CD4-positive, alpha-beta T cell treated with Interleukin-6 for 4 hours (primary cell): ENCODE results near the gene PCDHGA5.
"Not testable (repeated sequence)": the region's sequence is repeated elsewhere in the genome, so short reads cannot be mapped to it uniquely, and the experiment has no call there.

Experiments used
- DNase-seq: peaks from one replicate; pipeline ENCODE4 v3.0.0-alpha.2; 2020; ENCODE audit warnings: mixed read lengths

Gene PCDHGA5

DNA sequence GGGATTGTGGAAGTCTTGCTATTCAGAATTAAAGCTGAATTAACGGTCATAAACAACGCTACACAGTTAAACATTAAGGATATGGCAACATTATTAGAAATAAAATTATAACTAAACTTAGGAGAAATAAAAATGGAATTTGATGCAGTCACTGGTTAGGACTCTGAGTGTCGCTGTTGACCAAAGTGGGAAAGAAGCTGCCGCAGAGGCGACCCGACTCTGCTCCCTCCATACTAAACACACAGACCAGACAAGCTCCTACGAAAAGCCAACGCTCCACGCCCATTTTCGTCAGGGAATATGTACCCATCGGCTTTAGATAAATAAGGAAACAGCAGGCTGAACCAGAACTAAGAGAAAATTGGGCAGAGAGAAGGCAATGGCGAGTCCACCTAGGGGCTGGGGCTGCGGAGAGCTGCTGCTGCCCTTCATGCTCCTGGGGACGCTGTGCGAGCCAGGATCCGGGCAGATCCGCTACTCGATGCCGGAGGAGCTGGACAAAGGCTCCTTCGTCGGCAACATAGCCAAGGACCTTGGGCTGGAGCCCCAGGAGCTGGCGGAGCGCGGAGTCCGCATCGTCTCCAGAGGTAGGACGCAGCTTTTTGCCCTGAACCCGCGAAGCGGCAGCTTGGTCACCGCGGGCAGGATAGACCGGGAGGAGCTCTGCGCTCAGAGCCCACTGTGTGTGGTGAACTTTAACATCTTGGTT, at the start of gene PCDHGA5:
Gene PCDHGA5 (plus strand): TSS at position 211 of the 709 bp plus-strand sequence. CDS start 169 bp downstream, at position 380.
- no peak for DNase-seq

DNA sequence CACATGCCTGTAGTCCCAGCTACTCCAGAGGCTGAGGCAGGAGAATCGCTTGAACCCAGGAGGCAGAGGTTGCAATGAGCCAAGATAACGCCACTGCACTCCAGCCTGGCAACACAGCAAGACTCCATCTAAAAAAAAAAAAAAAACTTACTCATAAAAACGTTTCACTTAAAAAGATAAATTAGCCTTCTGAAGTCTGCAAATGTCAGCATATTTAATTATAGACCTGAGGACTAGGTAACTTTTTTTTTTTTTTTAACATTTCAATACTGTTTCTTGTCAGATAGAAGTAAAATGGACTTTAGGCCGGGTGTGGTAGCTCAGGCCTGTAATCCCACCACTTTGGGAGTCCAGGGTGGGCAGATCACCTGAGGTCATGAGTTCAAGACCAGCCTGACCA, 47.0 kb upstream of the PCDHGA5 start:
- not testable (repeated sequence) for DNase-seq

DNA sequence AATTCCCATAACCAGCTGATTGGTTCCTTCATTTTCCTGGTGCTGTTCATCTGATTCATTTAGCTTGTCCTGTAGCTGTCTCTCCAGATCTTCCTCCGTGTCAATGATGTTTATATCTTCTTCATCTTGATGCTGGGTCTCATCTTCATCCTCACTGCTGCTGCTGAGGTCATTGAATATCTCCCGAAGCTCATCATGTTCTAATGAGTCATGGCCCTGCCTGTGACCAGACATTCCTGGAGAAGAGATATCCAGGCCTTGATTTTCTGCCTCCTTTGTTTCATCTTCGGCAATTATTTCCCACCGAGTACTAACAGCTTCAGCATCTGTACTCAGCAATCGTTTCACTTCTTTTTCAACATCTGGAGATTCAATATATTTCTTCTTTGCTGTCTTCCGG, 44.8 kb upstream of the PCDHGA5 start:
- DNase-seq: no peak

DNA sequence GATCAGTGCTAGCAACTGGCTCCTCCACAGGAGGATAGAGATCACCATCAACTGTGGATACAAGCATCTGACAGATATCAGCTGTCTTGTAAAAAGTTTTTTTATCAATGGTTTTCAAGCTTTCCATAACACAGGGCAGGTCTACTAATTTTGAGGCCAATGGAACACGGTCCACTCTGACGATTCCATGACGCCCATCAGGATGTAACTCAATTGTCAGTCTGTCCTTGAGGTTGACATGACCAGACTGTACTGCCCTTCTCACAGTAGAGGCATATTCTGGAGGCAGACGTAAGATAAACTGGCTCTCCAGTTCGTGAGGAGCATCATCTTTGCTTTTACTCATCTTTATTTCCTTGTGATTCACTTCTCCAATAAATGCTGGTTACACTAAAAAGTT, 44.3 kb upstream of the PCDHGA5 start:
- DNase-seq: no peak

DNA sequence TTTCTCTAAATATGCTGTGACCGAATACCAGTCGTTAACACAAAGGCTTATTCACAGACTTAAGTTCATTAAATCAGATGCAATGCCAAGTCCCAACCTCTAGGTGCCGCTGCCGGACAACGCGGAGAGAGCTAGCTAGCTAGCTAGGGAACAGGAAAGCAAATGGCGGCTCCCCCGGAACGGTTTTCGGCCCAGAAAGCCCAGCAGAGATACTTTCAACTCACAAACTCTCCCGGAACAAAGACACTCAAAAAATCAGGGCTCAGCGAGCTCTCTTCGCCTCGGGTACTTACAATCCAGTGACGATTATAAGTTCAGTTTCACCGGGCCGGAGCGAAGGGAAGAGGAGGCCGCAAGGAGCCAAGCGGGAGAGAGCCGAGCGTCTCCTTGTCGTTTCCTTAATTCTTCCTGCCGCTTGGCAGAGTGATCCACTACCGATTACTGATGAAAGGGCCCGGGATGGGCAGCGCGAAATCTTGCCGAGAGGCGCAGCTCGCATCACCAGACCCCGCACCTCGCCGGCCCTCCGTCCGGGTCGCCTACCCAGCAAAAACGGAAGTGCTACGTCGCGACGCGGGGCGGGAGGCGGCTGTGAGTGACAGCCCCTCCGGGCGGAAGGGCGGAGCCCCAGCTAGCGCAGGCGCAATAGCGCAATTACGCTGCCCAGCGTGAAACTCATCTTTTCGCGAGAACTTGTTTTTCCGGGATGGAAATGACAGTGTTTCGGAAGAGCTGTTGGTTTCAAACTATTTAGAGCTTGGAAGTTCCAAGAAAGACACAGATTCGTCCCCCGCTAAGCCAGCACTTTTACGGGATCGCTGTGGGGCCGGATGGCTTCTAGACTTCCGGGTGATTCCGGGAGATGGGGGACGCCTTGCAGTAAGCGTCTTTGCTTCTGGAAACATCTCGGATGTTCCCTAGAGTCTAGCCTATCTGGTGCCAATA, 43.5 kb upstream of the PCDHGA5 start, which contains the start of gene TAF7:
Gene TAF7 (minus strand): TSS at position 560 of the 945 bp plus-strand sequence. CDS start 740 bp downstream, outside the sequence.
- peak; percentile 94 for DNase-seq

DNA sequence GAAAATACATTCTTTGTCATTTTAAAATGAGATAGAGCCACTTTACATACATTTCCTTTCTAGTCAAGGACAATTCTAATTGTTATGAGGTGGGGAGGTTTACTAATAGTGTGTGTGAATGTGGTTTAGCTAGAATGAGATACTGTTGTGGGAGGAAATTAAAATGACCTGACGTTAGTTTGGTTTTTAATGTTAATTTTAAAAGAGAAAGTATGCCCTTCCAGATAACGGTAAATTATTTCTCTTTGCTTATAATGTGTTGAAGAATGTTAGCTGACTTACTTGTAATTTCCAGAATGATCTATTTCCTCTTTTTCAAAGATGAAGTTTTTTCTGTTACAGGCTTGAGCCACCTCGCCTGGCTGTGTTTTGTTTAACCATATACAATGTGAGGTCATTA, 41.7 kb upstream of the PCDHGA5 start:
- DNase-seq: no peak

DNA sequence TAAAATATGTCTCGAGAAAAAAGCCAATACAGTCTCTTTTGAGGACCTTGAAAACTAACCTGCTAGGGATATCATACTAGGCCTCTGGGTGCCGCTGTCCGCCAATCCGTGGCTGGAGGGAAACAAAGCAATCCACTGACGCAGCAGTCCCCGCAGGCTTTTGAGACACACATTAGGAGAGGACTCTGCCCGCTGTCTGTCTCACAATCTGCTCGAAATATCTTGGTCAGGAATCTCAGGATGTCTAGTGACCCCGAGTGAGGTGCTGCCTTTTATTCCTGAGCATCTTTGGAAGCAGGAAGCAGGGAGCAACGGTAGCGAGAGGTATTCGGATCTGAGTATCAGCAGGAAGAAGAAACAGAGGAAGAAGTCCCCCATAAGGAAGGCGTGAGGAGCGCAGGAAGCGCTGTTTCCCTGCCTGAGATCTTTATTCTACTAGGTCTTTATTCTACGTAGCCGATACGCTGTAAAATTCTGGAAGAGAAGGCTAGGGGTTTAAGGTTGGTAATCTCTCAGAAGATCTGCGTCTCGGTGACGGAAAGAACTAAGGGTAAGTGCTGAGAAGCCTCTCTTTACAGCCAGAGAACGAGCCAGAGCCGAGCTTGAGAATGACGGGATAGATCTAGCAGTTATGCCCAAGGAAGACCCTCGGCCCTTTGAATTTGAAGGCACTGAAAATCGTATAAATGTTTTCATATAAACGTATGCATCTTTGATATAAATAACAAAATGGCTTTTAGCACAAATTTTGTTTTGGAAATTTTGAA, 37.7 kb upstream of the PCDHGA5 start:
- peak; percentile 77 for DNase-seq

DNA sequence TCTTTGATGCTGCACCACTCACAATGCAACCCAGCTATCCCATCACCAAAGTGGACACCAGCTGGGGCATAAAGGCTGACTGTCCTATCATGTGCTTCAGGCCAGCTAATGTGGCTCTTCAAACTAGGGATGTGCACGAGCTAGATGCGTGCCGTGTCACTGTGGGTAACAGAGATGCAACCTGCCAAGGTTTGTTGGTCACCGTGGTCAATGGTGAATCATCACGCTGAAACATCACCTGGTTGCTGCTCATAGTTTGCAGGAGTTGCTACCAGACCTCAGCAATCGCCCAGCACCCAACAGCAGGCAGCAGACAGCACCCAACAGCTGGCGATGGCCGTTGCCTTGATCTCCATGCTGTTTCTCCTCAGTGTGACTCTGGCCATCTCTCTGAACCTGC, 35.7 kb upstream of the PCDHGA5 start:
- DNase-seq: no peak

DNA sequence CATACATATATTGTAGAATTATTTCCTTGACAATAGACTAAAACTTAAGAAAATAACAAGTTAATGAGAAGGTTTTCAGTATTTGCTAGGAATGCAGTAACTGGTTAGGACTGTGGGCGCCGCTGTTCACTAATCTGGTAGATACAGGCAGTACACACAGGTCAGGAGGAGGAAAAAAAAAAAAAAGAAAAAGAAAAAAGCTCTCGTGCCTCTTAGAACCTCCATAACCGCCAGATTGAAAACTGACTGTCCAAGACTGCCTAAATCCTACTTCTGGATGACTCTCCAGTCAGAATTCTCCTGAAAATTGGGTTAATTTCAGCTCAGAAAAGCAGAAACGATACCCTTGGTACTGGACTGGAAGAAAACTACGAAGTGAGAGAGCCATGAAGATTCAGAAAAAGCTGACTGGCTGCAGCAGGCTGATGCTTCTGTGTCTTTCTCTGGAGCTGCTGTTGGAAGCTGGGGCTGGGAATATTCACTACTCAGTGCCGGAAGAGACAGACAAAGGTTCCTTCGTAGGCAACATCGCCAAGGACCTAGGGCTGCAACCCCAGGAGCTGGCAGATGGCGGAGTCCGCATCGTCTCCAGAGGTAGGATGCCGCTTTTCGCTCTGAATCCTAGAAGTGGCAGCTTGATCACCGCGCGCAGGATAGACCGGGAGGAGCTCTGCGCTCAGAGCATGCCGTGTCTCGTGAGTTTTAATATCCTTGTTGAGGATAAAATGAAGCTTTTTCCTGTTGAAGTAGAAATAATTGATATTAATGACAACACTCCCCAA, 33.5 kb upstream of the PCDHGA5 start, which contains the start of gene PCDHGA1:
Gene PCDHGA1 (plus strand): TSS at position 216 of the 782 bp plus-strand sequence.
- DNase-seq: peak; percentile 38

DNA sequence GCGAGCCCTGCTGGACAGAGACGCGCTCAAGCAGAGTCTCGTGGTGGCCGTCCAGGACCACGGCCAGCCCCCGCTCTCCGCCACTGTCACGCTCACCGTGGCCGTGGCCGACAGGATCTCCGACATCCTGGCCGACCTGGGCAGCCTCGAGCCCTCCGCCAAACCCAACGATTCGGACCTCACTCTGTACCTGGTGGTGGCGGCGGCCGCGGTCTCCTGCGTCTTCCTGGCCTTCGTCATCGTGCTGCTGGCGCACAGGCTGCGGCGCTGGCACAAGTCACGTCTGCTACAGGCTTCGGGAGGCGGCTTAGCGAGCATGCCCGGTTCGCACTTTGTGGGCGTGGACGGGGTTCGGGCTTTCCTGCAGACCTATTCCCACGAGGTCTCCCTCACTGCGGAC, 31.4 kb upstream of the PCDHGA5 start:
- not testable (repeated sequence) for DNase-seq

DNA sequence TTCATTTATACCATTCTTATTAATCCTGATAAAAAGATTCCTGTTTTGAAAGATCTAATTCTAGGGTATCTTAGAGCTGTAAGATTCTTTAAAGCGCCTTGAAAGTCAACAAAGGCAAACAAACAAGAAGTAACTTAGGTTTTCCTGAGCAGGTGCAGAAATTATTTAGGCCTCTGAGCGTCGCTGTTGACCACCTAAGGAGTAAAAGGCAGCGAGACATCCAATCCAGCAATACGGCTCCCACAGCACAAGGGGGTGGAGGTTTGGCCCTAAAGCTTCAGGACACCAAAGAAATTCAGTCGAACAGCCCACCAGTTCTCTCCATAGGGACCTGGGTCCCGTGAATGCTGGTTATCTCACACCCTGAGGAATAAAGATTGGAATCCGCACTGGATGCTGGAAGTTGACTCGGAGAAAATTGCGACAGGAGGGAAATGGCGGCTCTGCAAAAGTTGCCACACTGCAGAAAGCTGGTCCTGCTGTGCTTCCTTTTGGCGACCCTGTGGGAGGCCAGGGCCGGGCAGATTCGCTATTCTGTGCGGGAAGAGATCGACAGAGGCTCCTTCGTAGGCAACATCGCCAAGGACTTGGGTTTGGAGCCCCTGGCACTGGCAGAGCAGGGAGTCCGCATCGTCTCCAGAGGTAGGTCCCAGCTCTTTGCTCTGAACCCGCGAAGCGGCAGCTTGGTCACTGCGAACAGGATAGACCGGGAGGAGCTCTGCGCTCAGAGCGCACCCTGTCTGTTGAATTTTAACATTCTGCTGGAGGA, 25.2 kb upstream of the PCDHGA5 start, which contains the start of gene PCDHGA2:
Gene PCDHGA2 (plus strand): TSS at position 223 of the 769 bp plus-strand sequence.
- no peak for DNase-seq

DNA sequence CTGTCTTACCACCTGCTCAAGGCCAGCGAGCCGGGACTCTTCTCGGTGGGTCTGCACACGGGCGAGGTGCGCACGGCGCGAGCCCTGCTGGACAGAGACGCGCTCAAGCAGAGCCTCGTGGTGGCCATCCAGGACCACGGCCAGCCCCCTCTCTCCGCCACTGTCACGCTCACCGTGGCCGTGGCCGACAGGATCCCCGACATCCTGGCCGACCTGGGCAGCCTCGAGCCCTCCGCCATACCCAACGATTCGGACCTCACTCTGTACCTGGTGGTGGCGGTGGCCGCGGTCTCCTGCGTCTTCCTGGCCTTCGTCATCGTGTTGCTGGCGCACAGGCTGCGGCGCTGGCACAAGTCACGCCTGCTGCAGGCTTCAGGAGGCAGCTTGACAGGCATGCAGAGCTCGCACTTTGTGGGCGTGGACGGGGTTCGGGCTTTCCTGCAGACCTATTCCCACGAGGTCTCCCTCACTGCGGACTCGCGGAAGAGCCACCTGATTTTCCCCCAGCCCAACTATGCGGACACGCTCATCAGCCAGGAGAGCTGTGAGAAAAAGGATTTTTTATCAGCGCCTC, 23.1 kb upstream of the PCDHGA5 start:
- DNase-seq: not testable (repeated sequence)

DNA sequence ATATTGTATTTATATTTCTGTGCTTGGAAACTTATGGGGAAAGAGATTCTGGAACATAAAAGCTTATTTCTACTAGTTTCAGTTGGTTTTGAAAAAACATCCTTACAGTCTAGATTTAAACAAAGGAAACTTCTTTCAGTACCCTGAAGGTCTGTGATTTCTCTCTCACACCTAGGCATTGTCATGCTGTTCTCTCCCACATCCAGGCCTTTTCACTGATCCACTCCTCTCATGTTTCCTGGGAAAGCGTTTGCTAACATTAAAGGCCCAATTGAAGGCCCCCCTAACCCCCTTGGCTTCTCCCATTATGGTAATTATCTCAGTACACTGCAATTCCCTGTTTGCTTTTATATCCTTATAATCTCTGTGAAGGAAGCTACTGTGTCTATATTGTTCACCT, 21.2 kb upstream of the PCDHGA5 start:
- no peak for DNase-seq

DNA sequence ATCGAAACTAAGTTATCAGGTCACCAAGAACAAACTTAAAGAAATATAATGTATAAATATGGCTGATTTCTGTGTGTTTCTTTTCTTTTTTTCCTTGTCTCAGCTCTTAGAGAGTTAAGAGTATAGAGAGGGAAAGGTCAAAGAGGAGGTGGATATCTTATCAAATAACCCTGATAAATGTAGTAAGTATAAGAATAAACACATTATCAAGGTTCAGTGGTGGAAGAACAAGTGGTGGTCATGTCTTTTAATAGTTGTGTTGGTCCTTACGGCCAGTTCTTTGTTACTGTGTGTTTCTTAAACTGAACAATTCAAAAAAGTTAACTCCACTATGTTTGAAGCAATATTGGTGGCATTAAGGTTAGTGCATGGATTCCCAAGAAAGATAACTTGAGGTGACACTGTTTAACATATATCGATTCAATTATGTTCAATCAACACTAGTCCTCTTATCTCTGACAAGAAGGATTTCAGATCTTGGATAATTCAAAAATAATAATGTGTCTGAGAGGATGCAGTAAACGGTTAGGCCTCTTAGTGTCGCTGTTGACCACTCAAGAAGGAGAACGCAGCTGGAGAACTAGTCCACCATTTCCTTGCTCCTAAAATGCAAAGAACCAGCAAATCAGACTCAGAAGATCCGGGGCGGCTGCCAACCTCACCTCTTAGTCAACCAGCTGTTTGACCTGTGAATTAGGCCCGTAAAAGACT, 20.6 kb upstream of the PCDHGA5 start, which contains the start of gene PCDHGA3:
Gene PCDHGA3 (plus strand): TSS at position 588 of the 711 bp plus-strand sequence. CDS start 205 bp downstream, outside the sequence.
- DNase-seq: no peak

DNA sequence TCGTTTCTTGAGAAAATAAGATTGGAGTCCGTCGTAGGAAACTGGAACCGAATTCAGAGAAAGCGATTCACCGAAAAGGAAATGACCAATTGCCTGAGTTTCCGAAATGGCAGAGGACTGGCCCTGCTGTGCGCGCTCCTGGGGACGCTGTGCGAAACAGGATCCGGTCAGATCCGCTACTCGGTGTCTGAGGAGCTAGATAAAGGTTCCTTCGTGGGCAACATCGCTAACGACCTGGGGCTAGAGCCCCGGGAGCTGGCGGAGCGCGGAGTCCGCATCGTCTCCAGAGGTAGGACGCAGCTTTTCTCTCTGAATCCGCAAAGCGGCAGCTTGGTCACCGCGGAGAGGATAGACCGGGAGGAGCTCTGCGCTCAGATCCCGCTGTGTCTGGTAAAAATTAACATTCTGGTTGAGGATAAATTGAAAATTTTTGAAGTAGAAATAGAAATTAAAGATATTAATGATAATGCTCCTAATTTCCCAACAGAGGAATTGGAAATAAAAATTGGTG, 20.0 kb upstream of the PCDHGA5 start:
- DNase-seq: no peak

DNA sequence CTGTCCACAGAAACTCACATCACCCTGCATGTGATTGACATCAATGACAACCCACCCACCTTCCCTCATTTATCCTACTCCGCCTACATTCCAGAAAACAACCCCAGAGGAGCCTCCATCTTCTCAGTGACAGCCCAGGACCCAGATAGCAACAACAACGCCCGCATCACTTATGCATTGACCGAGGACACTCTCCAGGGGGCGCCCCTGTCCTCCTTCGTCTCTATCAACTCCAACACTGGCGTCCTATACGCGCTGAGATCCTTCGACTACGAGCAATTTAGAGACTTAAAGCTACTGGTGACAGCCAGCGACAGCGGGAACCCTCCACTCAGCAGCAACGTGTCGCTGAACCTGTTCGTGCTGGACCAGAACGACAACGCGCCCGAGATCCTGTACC, 18.6 kb upstream of the PCDHGA5 start:
- DNase-seq: no peak

DNA sequence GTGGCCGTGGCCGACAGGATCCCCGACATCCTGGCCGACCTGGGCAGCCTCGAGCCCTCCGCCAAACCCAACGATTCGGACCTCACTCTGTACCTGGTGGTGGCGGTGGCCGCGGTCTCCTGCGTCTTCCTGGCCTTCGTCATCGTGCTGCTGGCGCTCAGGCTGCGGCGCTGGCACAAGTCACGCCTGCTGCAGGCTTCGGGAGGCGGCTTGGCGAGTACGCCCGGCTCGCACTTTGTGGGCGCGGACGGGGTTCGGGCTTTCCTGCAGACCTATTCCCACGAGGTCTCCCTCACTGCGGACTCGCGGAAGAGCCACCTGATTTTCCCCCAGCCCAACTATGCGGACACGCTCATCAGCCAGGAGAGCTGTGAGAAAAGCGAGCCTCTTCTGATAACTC, 17.9 kb upstream of the PCDHGA5 start:
- DNase-seq: not testable (repeated sequence)

DNA sequence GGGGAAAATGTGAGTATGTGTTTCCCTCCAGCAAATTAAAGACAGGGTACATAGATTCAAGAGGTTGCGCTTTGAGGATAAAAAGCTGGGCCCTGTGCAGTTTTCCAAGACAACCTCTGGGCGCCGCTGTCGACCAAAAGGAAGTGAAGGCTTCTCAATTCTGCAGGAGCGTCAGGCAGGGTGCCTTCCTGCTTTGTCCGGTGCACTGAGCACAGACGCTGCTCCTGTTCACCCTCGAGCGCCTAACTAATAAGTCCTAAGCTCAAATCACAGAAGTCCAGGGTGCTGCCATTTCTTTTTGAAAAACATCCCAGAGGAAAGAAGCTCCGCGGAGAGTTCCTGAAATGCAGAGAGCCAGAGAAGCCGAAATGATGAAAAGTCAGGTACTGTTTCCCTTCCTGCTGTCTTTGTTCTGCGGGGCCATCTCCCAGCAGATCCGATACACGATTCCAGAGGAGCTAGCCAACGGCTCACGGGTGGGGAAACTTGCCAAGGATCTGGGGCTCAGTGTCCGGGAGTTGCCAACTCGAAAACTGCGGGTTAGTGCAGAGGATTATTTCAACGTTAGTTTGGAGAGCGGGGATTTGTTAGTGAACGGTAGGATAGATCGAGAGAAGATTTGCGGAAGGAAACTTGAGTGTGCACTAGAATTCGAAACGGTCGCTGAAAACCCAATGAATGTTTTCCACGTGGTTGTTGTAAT, 13.9 kb upstream of the PCDHGA5 start, which contains the start of gene PCDHGB1:
Gene PCDHGB1 (plus strand): TSS at position 183 of the 703 bp plus-strand sequence. CDS start 162 bp downstream, at position 345.
- DNase-seq: peak; percentile 34

DNA sequence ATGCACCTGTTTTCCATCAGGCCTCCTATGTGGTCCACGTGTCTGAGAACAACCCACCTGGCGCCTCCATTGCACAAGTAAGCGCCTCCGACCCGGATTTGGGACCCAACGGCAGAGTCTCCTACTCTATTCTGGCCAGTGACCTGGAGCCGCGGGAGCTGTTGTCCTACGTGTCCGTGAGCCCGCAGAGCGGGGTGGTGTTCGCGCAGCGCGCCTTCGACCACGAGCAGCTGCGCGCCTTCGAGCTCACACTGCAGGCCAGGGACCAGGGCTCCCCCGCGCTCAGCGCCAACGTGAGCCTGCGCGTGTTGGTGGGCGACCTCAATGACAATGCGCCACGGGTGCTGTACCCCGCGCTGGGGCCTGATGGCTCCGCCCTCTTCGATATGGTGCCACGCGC, 12.4 kb upstream of the PCDHGA5 start:
- DNase-seq: no peak
